Retina (tissue), 1 donor: ENCODE measurements around the gene BRD2.
"Not testable (repeated sequence)": the region's sequence is repeated elsewhere in the genome, so short reads cannot be mapped to it uniquely, and the experiment has no call there.

Experiments used
- DNase-seq: peaks from one replicate; pipeline ENCODE4 v3.0.0-alpha.2; 2016

The BRD2 gene

DNA sequence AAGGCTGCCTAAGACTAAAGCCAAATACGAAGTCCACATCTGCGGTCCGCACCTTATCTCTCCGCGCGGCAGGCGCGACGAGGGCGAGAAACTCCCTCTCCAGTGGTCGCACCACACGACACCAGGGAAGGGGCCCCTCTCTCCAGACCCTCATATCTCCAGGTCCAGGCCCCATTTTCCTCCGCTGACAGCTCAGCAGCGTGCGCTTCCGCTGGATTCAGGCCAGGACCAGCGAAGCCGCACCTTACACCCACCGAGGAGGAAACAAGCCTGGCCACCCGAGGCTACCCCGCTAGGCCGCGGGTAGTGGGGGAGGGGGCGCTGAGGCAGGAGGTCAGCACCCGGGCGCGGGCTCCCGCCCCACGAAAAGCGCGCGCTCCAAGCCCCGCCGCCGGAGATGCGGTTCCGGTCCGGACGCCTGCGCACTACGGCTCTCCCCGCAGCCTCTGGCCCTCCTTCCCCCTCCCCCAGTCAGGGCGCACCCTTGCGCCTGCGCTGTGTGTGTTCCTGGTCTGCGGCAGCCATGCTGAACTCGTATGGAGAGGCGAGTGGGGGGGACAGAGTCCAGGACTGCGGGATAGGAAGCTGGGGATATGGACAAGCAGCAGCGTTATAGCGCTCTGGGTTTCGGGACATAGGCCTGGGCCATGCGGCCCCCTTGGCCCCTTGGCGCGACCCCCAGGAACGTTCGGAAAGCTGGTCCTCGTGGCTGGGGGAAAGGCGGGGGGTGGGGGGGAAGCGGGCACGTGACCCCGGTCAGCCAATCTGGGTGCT, at the start of gene BRD2:
TSS of gene BRD2 (plus strand) at position 502 of the 774 bp plus-strand sequence. CDS start 4,305 bp downstream, outside the sequence.
- peak; percentile 98 for DNase-seq

DNA sequence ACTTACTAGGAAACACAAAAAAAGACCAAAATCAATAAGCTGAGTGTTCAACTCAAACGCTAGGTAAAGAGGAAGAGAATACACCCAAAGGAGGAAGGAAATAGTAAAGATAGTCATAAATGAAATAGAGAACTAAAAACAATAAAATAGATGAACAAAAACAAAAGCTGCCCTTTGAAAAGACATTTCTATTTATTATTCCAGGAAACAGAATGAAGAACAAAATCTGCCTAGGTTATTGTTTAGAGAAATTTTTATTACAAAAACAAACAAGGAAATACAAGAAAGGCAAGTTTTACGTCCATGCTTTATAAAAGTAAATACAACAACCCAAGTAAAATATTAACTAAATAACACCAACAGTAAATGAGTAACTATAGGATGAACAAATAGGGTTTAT, 47.7 kb upstream of the BRD2 start:
- DNase-seq: no peak

GRCh38 chr6:32922083-32922482, 46.3 kb upstream of the BRD2 start:
- no peak for DNase-seq

- no peak for DNase-seq
Observed at GRCh38 chr6:32931211-32931610, 37.2 kb upstream of the BRD2 start.

DNA sequence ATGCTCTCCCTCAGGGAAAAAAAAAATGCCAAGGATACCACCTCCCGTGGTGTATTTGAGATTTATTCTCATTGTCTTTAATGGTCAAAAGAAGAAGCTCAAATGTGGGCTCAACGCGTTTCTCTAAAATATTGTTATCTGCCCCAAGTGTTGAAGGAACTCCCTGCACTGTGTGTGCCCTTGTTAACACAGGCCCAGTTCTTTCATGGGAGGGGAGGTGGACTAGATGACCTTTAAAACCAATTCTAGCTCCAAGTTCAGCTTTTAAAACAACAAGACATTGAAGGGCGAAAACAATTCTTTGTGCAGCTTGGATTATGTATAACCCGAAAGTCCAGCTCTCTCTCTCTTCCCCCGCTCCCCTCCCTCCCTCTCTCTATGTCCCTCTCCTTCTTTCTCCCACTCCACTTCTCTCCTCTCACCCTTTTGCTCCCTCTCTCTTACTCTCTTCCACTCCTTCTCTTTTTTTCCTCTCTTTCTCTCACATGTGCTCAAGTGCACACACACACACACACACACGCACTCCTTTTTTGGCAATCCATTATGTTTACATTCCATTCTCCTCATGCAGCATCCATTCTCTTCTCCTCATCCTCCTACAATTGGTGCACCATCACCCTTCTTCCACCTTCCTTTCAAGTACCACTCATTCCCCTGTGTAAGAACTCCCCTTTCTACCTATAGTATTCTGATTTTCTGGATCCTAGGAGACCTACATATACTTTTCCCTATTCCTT, 36.1 kb upstream of the BRD2 start:
- DNase-seq: no peak

GRCh38 chr6:32933661-32934085, 34.7 kb upstream of the BRD2 start:
- DNase-seq: peak; percentile 65

DNA sequence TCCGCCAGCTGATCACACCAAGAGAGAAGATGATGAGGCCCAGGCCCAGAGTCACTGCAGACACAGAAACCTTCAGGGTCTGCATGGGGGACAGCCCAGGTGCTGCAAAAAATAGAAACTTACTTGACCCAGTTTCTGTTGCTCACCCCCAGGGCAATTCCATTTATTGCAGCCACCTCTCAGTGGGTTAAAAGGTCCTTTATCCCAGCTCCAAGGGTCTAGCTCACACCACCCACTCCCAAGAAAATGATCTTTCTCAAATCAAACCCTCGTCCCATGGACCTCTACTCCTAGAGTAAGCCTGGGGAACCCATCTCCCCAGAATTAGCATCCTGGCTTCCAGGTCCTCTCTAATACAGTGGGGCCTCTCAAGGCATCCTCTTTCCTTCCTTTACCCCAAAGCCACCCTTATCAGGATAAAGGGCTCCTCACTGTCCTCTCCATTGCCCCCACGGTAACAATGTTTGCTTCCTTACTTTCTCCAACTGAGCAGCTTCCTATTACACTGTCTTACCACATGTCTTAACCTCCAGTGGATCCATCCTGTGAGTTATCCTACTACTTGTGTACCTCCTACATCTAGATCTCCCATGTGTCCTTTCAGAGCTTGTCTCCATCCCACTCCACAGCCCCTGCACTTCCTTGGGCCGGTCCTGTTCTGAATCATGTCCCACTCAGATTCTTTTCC, 32.7 kb upstream of the BRD2 start:
- DNase-seq: no peak

- no peak for DNase-seq
Observed at GRCh38 chr6:32936239-32937152, 31.9 kb upstream of the BRD2 start.

GRCh38 chr6:32937230-32937633, 31.2 kb upstream of the BRD2 start:
- no peak for DNase-seq

- no peak for DNase-seq
Observed at GRCh38 chr6:32938494-32938893, 29.9 kb upstream of the BRD2 start.

GRCh38 chr6:32940656-32941213, 27.7 kb upstream of the BRD2 start, which contains the start of gene HLA-DMB:
Gene HLA-DMB (minus strand): TSS chr6:32941028. CDS start chr6:32940807, 221 bp downstream.
- peak; percentile 37 for DNase-seq

- DNase-seq: no peak
Observed at GRCh38 chr6:32941214-32941768, 27.1 kb upstream of the BRD2 start.

DNA sequence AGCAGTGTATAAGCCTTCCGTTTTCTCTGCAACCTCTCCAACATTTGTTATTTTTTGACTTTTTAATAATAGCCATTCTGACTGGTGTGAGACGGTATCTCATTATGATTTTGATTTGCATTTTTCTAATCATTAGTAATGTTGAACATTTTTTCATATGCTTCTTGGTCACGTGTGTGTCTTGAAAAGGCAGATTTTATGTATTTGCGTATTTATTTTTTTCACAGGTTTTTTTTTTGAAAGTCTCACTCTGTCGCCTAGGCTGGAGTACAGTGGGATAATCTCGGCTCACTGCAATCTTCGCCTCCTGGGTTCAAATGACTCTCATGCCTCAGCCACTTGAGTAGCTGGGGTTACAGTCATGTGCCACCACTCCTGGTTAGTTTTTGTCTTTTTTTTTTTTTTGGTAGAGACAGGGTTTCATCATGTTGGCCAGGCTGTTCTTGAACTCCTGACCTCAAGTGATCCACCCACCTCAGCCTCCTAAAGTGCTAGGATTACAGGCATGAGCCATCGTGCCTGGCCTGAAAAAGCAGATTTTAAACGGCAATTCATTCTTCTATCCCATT, 25.8 kb upstream of the BRD2 start:
- not testable (repeated sequence) for DNase-seq

DNA sequence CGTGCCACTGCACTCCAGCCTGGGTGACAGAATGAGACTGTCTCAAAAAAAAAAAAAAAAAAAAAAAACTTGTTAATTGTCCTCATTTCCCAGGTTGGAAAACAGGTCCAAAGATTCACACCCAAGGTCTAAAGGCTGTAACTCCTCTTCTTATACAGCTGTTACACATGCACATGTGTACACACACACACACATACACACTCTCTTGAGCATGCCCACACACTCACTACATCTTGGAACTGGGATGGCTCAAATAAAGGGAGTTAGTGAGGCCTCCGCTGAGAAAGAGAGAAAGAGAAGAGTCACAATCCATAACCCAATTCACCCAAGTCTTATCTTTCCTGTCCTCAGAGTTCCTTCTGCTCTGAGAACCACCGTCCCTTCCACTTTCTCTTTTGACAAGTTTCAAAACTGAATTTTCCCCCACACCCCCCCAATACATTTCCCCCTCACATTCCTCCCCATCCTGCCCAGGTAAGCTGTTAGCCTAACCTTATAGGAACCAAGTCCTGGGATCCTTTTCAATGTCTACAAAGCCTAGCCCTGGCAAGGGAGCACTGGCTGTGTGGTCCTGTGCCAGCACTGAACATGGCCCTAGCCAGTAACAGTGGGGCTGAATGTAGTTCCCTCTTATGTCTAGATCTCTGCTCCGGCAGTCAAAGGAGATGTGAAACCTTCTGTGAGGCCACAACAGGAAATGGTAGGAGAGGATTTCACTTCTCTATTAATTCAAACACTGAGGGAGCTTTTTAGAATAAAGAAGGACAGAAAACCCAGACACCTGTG, 24.3 kb upstream of the BRD2 start:
- DNase-seq: no peak

GRCh38 chr6:32945108-32945760, 23.2 kb upstream of the BRD2 start:
- no peak for DNase-seq

- no peak for DNase-seq
Observed at GRCh38 chr6:32945953-32946352, 22.4 kb upstream of the BRD2 start.

GRCh38 chr6:32946893-32947292, 21.5 kb upstream of the BRD2 start:
- DNase-seq: no peak

GRCh38 chr6:32947552-32948465, 20.6 kb upstream of the BRD2 start:
- peak; percentile 35 for DNase-seq

DNA sequence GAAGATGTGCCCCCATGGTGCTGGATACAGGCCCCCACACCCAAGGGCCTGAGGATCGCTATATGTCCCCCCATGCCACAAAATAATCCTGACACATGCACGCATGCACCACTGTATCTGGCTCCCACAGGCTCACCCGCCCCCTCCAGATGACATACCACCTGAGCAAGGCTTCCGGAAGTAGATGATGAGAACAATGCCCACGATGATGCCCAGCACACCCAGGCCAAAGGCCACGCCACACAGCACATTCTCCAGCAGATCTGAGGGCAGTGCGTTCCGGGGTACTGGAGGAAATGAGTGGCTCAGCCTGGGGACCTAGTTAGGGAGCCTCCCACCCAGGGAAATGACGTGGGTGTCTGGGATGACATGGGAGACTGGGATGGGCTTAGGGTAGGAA, 19.3 kb upstream of the BRD2 start:
- DNase-seq: no peak
